GM18507 (cell line): Measurements from ENCODE around the gene FGF22.
"Not testable (repeated sequence)": the region's sequence is repeated elsewhere in the genome, so short reads cannot be mapped to it uniquely, and the experiment has no call there.

Experiments used
- DNase-seq: peaks from one replicate; pipeline ENCODE4 v3.0.0; 2011; ENCODE audit warnings: low read depth; ENCODE audit not compliant: insufficient read length; ENCODE audit errors: extremely low spot score
- FAIRE-seq: peaks from 2 replicates; lab custom pipeline; 2011; peaks lifted over from hg19 to GRCh38; lab: Jason Lieb, UNC

FGF22 gene

GRCh38 chr19:639253-640160, at the start of gene FGF22:
TSS of gene FGF22 (plus strand) at chr19:639879. CDS start at chr19:639926, 47 bp downstream.
- DNase-seq, result peak; percentile 89
- FAIRE-seq, result peak; percentile 56

GRCh38 chr19:590396-590745, 49.3 kb upstream of the FGF22 start:
- FAIRE-seq (no peak), DNase-seq (no peak)

GRCh38 chr19:590750-591098, 49.0 kb upstream of the FGF22 start:
- FAIRE-seq, result no peak

GRCh38 chr19:591099-591958, 48.4 kb upstream of the FGF22 start:
- no peak for DNase-seq
- no peak for FAIRE-seq

More at GRCh38 chr19:590750-591098, 49.0 kb upstream of the FGF22 start:
- DNase-seq, result no peak

- FAIRE-seq (no peak), DNase-seq (no peak)
Measured at GRCh38 chr19:592101-592500, 47.6 kb upstream of the FGF22 start.

- FAIRE-seq, result no peak
- no peak for DNase-seq
Measured at GRCh38 chr19:593055-593454, 46.6 kb upstream of the FGF22 start.

- FAIRE-seq, result no peak
Measured at GRCh38 chr19:593505-593904, 46.2 kb upstream of the FGF22 start.

GRCh38 chr19:594265-594870, 45.3 kb upstream of the FGF22 start:
- DNase-seq (no peak), FAIRE-seq (no peak)

More at GRCh38 chr19:593505-593904, 46.2 kb upstream of the FGF22 start:
- DNase-seq, result no peak

- no peak for FAIRE-seq
- DNase-seq, result no peak
Measured at GRCh38 chr19:595326-596262, 44.1 kb upstream of the FGF22 start.

- no peak for DNase-seq
- FAIRE-seq, result no peak
Measured at GRCh38 chr19:596263-596655, 43.4 kb upstream of the FGF22 start.

GRCh38 chr19:597406-598315, 42.0 kb upstream of the FGF22 start:
- FAIRE-seq, result no peak
- DNase-seq, result no peak

- FAIRE-seq (no peak), DNase-seq (no peak)
Measured at GRCh38 chr19:601310-601709, 38.4 kb upstream of the FGF22 start.

GRCh38 chr19:601790-602189, 37.9 kb upstream of the FGF22 start:
- FAIRE-seq (no peak), DNase-seq (no peak)

GRCh38 chr19:602391-603301, 37.0 kb upstream of the FGF22 start:
- DNase-seq (no peak), FAIRE-seq (no peak)

GRCh38 chr19:603302-603639, 36.4 kb upstream of the FGF22 start:
- not testable (repeated sequence) for FAIRE-seq, DNase-seq

- not testable (repeated sequence) for FAIRE-seq, DNase-seq
Measured at GRCh38 chr19:603779-604178, 35.9 kb upstream of the FGF22 start.

- DNase-seq, result no peak
- no peak for FAIRE-seq
Measured at GRCh38 chr19:604355-604754, 35.3 kb upstream of the FGF22 start.
